Activated CD4-positive, alpha-beta memory T cell treated with anti-CD3 and anti-CD28 coated beads for 36 hours (primary cell): ENCODE measurements around the gene WHRN. TPM values are rescaled to one million over a fixed set of nuclear protein-coding genes. Genes with fewer than 3 reads are reported as not detected.

Source experiments
- CTCF ChIA-PET: fragments of 350-600 bp; sonication (Branson Sonifier 250); formaldehyde crosslinking; loops from one replicate; lab custom pipeline; 2021; ENCODE audit warnings: antibody characterized with exemption, inconsistent platforms; lab: Charles Lee
- POLR2A ChIA-PET: fragments of 350-600 bp; sonication (Branson Sonifier 250); formaldehyde crosslinking; loops from one replicate; lab custom pipeline; 2021; ENCODE audit warnings: antibody characterized with exemption; lab: Charles Lee
- DNase-seq: peaks from one replicate; pipeline ENCODE4 v3.0.0-alpha.2; 2020
- H3K27ac Mint-ChIP-seq: one replicate; pipeline ENCODE4 v1.8.0; 2021; ENCODE audit warnings: mixed read lengths
- H3K27me3 Mint-ChIP-seq: one replicate; pipeline ENCODE4 v1.8.0; 2021; ENCODE audit warnings: mixed read lengths
- H3K36me3 Mint-ChIP-seq: one replicate; pipeline ENCODE4 v1.8.0; 2021; ENCODE audit warnings: mixed read lengths
- H3K4me1 Mint-ChIP-seq: one replicate; pipeline ENCODE4 v1.8.0; 2021; ENCODE audit warnings: low read depth, mixed read lengths
- H3K4me3 Mint-ChIP-seq: one replicate; pipeline ENCODE4 v1.8.0; 2021; ENCODE audit warnings: mild to moderate bottlenecking, mixed read lengths
- H3K9me3 Mint-ChIP-seq: one replicate; pipeline ENCODE4 v1.8.0; 2021; ENCODE audit warnings: mixed read lengths
- intact Hi-C: fragments of 100-400 bp; cut with micrococcal nuclease; formaldehyde crosslinking; loops from one replicate; pipeline ENCODE4 v1.15.1; 2023
- total RNA-seq, 2 experiments: library from RNA; stranded (reverse); gene quantifications; one replicate each; pipeline ENCODE4 v1.2.3, GENCODE V29; 2021

WHRN gene
- total RNA-seq, 2 experiments from 2014 or later: 2.8 to 4.4 TPM

GRCh38 chr9:114394523-114395333, 110.5 kb downstream of the WHRN start:
- CTCF ChIA-PET: interaction anchor here (0.6 to 1.8 kb wide), 5 partner anchors 9 to 313 kb away, joined by 3 to 7 read pairs (median 6); partner anchors contain the start of gene TMEM268
- intact Hi-C loops: no loop called here
- Mint-ChIP-seq H3K9me3 (no peaks in the 10 kb centered on the region), H3K4me1 (peaks cover 74% of the 10 kb centered on the region), H3K27ac (peak overlapping the region; percentile 65), H3K36me3 (peaks cover 15% of the 10 kb centered on the region), H3K4me3 (no peak overlapping the region), H3K27me3 (no peaks in the 10 kb centered on the region)
- POLR2A ChIA-PET: interaction anchor here (1.5 to 8.5 kb wide), 2 partner anchors 8 to 193 kb away, joined by 5 to 80 read pairs; partner anchors contain the start of genes AKNA and ATP6V1G1
- no peak for DNase-seq

- Mint-ChIP-seq H3K9me3 (no peaks in the 10 kb centered on the region), H3K27ac (peak overlapping the region; percentile 52), H3K4me1 (peaks cover 84% of the 10 kb centered on the region), H3K27me3 (no peaks in the 10 kb centered on the region), H3K4me3 (no peak overlapping the region), H3K36me3 (peaks cover 23% of the 10 kb centered on the region)
- CTCF ChIA-PET: interaction anchor here (0.9 to 2.0 kb wide), 5 partner anchors 11 to 260 kb away, joined by 3 to 7 read pairs (median 3); no protein-coding TSS in a partner anchor
- no peak for DNase-seq
- intact Hi-C loops: no loop called here
- POLR2A ChIA-PET: no interaction called here
Measured at GRCh38 chr9:114392749-114393112, 112.5 kb downstream of the WHRN start.

GRCh38 chr9:114390952-114391351, 114.3 kb downstream of the WHRN start:
- H3K36me3 Mint-ChIP-seq: peaks cover 38% of the 10 kb centered on the region
- ChIA-PET POLR2A (no interaction called here), CTCF (interaction anchor here (1.4 to 7.5 kb wide), 4 partner anchors 12 to 52 kb away, joined by 3 to 46 read pairs (median 8); no protein-coding TSS in a partner anchor)
- intact Hi-C loops: no loop called here
- no peaks in the 10 kb centered on the region for H3K27me3 Mint-ChIP-seq
- DNase-seq: no peak
- H3K4me3 Mint-ChIP-seq: peak overlapping the region; percentile 99
- H3K4me1 Mint-ChIP-seq: peaks cover 70% of the 10 kb centered on the region
- peak overlapping the region; percentile 94 for H3K27ac Mint-ChIP-seq
- no peaks in the 10 kb centered on the region for H3K9me3 Mint-ChIP-seq

GRCh38 chr9:114389612-114390368, 115.5 kb downstream of the WHRN start:
- ChIA-PET CTCF (interaction anchor here (1.0 to 7.5 kb wide), 5 partner anchors 11 to 50 kb away, joined by 3 to 46 read pairs (median 6); no protein-coding TSS in a partner anchor), POLR2A (interaction anchor here (1.0 to 8.9 kb wide), 4 partner anchors 8 to 112 kb away, joined by 5 to 100 read pairs (median 66); no protein-coding TSS in a partner anchor)
- Mint-ChIP-seq H3K4me1 (peaks cover 66% of the 10 kb centered on the region), H3K9me3 (no peaks in the 10 kb centered on the region), H3K4me3 (peak overlapping the region; percentile 99), H3K27me3 (no peaks in the 10 kb centered on the region), H3K27ac (peak overlapping the region; percentile 94), H3K36me3 (peaks cover 41% of the 10 kb centered on the region)
- intact Hi-C loops: loop anchor here (5.0 kb wide), 4 partner anchors 198 to 603 kb away; partner anchors contain the start of gene ATP6V1G1
- peak; percentile 49 for DNase-seq

- intact Hi-C loops: loop anchor here (5.0 kb wide), 4 partner anchors 198 to 603 kb away; partner anchors contain the start of gene ATP6V1G1
- POLR2A ChIA-PET: interaction anchor here (1.0 to 8.9 kb wide), 5 partner anchors 9 to 113 kb away, joined by 5 to 100 read pairs (median 77); no protein-coding TSS in a partner anchor
- peaks cover 44% of the 10 kb centered on the region for H3K36me3 Mint-ChIP-seq
- no peaks in the 10 kb centered on the region for H3K27me3 Mint-ChIP-seq
- H3K27ac Mint-ChIP-seq: peak overlapping the region; percentile 94
- H3K4me3 Mint-ChIP-seq: peak overlapping the region; percentile 99
- CTCF ChIA-PET: interaction anchor here (1.1 to 7.5 kb wide), 6 partner anchors 17 to 264 kb away, joined by 3 to 78 read pairs (median 6); no protein-coding TSS in a partner anchor
- no peak for DNase-seq
- H3K9me3 Mint-ChIP-seq: no peaks in the 10 kb centered on the region
- H3K4me1 Mint-ChIP-seq: peaks cover 64% of the 10 kb centered on the region
Measured at GRCh38 chr9:114388764-114389375, 116.4 kb downstream of the WHRN start.

- H3K36me3 Mint-ChIP-seq: peaks cover 47% of the 10 kb centered on the region
- H3K27ac Mint-ChIP-seq: peak overlapping the region; percentile 94
- intact Hi-C loops: loop anchor here (5.0 kb wide), 4 partner anchors 199 to 604 kb away; partner anchors contain the start of gene ATP6V1G1
- ChIA-PET POLR2A (interaction anchor here (0.8 to 8.9 kb wide), 8 partner anchors 9 to 199 kb away, joined by 3 to 100 read pairs (median 32); partner anchors contain the start of gene ATP6V1G1), CTCF (interaction anchor here (1.1 to 7.5 kb wide), 9 partner anchors 8 to 265 kb away, joined by 3 to 78 read pairs (median 5); no protein-coding TSS in a partner anchor)
- peaks cover 63% of the 10 kb centered on the region for H3K4me1 Mint-ChIP-seq
- DNase-seq: no peak
- H3K27me3 Mint-ChIP-seq: no peaks in the 10 kb centered on the region
- H3K9me3 Mint-ChIP-seq: no peaks in the 10 kb centered on the region
- peak overlapping the region; percentile 99 for H3K4me3 Mint-ChIP-seq
Measured at GRCh38 chr9:114388357-114388682, 117.0 kb downstream of the WHRN start.

GRCh38 chr9:114387680-114388356, 117.5 kb downstream of the WHRN start, which contains the start of gene AKNA:
Gene AKNA (minus strand): TSS chr9:114387982. CDS start chr9:114381333, 6,649 bp downstream.
- POLR2A ChIA-PET: interaction anchor here (0.8 to 8.9 kb wide), 9 partner anchors 8 to 200 kb away, joined by 3 to 100 read pairs (median 12); partner anchors contain the start of gene ATP6V1G1
- peak within 1 kb of the TSS; percentile 99 for H3K4me3 Mint-ChIP-seq

GRCh38 chr9:114386886-114387679, 118.2 kb downstream of the WHRN start:
- peak; percentile 42 for DNase-seq
- no peaks in the 10 kb centered on the region for H3K27me3 Mint-ChIP-seq
- ChIA-PET POLR2A (interaction anchor here (0.7 to 8.9 kb wide), 9 partner anchors 11 to 305 kb away, joined by 3 to 100 read pairs (median 12); partner anchors contain the start of gene ATP6V1G1), CTCF (interaction anchor here (1.1 to 7.5 kb wide), 10 partner anchors 8 to 266 kb away, joined by 3 to 78 read pairs (median 6); no protein-coding TSS in a partner anchor)
- H3K4me3 Mint-ChIP-seq: peak overlapping the region; percentile 99
- H3K27ac Mint-ChIP-seq: peak overlapping the region; percentile 94
- intact Hi-C loops: loop anchor here (2.0 to 5.0 kb wide), 5 partner anchors 48 to 605 kb away; partner anchors contain the start of gene ATP6V1G1
- peaks cover 50% of the 10 kb centered on the region for H3K36me3 Mint-ChIP-seq
- no peaks in the 10 kb centered on the region for H3K9me3 Mint-ChIP-seq
- peaks cover 64% of the 10 kb centered on the region for H3K4me1 Mint-ChIP-seq

More at GRCh38 chr9:114387680-114388356, 117.5 kb downstream of the WHRN start, which contains the start of gene AKNA:
- H3K27ac Mint-ChIP-seq: peak within 1 kb of the TSS; percentile 94
- CTCF ChIA-PET: interaction anchor here (1.1 to 7.5 kb wide), 9 partner anchors 8 to 266 kb away, joined by 4 to 78 read pairs (median 6); no protein-coding TSS in a partner anchor
- no peaks in the 10 kb centered on the region for H3K9me3 Mint-ChIP-seq
- peaks cover 64% of the 10 kb centered on the region for H3K4me1 Mint-ChIP-seq
- peaks cover 48% of the 10 kb centered on the region for H3K36me3 Mint-ChIP-seq
- peak; percentile 89 for DNase-seq
- no peaks in the 10 kb centered on the region for H3K27me3 Mint-ChIP-seq
- intact Hi-C loops: loop anchor here (2.0 to 5.0 kb wide), 5 partner anchors 49 to 604 kb away; partner anchors contain the start of gene ATP6V1G1

- H3K27me3 Mint-ChIP-seq: no peaks in the 10 kb centered on the region
- H3K4me3 Mint-ChIP-seq: peak overlapping the region; percentile 99
- DNase-seq: no peak
- ChIA-PET POLR2A (interaction anchor here (0.7 to 8.9 kb wide), 11 partner anchors 12 to 976 kb away, joined by 3 to 100 read pairs (median 4); partner anchors contain the start of genes ATP6V1G1, C9orf43 and POLE3), CTCF (interaction anchor here (1.0 to 7.5 kb wide), 9 partner anchors 11 to 267 kb away, joined by 3 to 78 read pairs (median 5); no protein-coding TSS in a partner anchor)
- H3K36me3 Mint-ChIP-seq: peaks cover 53% of the 10 kb centered on the region
- H3K4me1 Mint-ChIP-seq: peaks cover 67% of the 10 kb centered on the region
- H3K9me3 Mint-ChIP-seq: no peaks in the 10 kb centered on the region
- intact Hi-C loops: loop anchor here (2.0 to 5.0 kb wide), 5 partner anchors 48 to 606 kb away; partner anchors contain the start of gene ATP6V1G1
- peak overlapping the region; percentile 94 for H3K27ac Mint-ChIP-seq
Measured at GRCh38 chr9:114386361-114386885, 118.8 kb downstream of the WHRN start.
